ENCODE data around the gene CRABP1.

The CRABP1 gene

DNA sequence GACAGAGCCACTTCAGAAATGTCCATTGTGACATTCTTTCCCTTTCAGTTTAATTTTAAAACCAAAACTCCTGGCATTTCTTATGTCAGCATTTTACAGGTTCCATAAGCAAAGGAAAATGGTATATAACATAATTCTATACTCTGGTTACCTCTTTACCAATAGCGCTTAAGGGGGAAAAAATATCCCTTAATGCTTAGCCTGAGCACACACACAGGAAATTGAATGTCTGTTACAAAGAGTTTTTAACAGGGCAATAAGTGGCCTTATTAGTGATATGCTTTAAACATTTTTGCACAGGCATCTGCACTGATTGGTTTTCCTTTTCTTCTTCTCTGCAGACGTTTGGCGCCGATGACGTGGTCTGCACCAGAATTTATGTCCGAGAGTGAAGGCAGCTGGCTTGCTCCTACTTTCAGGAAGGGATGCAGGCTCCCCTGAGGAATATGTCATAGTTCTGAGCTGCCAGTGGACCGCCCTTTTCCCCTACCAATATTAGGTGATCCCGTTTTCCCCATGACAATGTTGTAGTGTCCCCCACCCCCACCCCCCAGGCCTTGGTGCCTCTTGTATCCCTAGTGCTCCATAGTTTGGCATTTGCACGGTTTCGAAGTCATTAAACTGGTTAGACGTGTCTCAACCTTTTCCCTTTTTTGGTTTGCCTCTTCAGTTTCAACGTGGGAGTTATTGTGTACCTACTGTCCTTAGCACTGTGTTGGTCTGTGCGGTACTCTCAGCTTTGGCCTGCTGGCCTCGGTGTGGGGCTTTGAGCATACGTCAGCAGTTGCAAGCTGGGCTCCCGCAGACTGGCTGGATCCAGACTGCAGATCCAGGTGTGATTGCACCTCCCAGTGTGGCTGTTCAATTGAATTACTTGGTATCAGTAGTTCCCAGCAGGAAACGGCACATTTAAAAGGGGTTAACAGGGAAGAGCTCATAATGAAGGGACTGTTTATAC, 7.7 kb downstream of the CRABP1 start:
- DNase-seq (ENCODE audit: low read depth in 2 of 2), result no peak

DNA sequence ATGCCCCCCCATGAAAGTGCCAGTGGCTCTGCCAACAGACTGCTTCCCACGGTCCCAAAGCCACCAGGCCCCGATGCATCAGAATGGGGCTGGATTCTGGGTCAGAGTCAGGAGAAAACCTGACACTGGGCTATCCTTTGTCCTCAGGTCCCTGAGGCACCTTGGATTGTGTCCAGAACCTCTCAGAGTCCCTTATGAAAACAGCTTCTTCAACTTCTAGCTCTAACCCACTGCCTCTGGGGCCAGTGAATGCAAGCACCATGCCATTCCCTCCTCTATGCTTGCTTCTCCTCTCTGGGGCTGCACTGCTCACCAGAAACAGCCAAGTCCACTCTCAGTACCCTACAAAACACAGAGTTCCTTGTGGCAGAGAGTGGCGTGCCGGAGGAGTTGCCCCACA, 9.9 kb downstream of the CRABP1 start:
- no peak for DNase-seq (ENCODE audit: low read depth in 2 of 2)

DNA sequence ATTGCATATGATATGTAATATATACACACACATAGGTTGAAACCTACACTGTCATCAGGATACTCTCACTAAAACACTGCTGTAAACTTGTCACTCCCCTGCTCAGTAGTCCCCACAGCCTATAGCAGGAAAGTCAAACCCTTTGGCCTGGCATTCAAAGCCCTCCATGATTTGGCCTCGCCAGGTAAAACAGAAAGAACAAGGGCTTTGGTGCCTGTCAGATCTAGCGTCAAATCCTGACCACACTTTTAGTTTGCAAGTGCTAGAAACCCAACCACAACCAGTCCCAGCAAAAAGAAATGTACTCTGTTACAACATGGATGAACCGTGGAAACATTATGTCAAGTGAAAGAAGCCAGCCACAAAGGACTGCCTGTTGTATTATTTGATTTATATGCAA, 11.4 kb downstream of the CRABP1 start:
- no peak for DNase-seq (ENCODE audit: low read depth in 2 of 2)

DNA sequence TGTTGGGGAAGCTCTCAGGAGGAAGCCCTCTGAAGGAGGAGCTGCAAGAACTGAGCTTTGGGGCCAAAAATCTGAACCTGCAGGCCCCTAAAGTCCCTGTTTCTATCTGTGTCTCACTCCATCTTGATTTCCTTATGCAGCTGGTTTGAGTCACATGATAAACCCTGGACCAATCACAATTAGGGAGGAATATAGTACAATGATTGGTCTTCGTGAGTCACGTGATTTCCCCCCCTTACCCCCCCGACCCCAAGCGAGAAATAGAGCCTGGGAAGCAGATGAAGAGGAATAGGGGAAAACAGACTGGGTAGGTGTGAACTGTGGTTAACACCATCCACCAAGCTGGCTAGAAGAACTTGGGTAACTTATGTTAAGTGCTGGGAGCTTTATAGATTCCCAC, 12.9 kb downstream of the CRABP1 start:
- no peak for DNase-seq (ENCODE audit: low read depth in 2 of 2)

DNA sequence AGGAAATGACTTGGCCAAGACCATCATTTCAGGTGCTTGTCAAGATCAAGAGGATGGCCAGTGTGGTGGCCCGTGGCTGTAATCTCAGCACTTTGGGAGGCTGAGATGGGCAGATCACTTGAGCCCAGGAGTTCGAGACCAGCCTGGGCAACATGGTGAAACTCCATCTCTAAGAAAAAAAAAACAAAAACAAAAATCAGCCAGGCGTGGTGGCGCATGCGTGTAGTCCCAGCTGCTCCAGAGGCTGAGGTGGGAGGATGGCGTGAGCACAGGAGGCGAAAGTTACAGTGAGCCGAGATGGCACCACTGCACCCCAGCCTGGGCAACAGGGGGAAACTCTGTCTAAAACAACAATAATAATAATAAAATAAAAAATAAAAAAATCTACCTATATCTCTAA, 15.0 kb downstream of the CRABP1 start:
- DNase-seq (ENCODE audit: low read depth in 2 of 2), result no peak

DNA sequence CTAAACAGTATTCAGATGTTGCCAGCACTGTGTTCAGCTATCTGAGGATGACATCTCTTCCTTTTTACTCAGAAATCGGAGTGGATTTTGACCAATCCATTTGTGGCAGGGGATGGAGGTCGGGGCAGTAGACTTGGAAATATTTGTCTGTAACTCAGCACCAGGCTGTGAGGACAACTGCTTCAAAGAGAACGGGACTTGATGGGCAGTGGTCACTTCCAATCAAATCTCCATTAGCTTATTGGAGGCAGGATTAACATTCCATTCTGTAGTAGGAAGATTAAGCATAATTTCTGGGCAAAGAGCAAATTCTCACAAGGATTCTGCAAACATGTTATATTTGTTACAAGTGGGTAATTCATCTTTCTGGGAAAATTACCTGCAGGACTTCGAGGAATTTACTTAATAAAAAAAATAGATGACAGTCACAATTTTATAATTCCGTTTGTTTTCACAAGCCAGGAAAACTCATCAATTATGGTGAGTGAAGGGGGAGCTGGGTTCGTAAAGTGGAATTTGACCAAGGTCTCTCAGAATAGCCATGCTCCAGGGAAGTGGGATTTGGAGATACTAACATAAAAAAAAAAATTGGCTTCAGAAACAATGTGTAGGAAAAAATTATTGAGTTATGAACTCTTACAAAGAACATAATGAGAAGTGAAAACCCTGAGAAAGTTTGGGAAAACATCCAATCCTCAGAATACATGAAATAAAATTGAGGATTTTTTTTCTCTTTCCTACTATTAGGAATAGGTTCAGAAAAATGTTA, 18.1 kb downstream of the CRABP1 start:
- DNase-seq (ENCODE audit: low read depth in 2 of 2), result no peak

DNA sequence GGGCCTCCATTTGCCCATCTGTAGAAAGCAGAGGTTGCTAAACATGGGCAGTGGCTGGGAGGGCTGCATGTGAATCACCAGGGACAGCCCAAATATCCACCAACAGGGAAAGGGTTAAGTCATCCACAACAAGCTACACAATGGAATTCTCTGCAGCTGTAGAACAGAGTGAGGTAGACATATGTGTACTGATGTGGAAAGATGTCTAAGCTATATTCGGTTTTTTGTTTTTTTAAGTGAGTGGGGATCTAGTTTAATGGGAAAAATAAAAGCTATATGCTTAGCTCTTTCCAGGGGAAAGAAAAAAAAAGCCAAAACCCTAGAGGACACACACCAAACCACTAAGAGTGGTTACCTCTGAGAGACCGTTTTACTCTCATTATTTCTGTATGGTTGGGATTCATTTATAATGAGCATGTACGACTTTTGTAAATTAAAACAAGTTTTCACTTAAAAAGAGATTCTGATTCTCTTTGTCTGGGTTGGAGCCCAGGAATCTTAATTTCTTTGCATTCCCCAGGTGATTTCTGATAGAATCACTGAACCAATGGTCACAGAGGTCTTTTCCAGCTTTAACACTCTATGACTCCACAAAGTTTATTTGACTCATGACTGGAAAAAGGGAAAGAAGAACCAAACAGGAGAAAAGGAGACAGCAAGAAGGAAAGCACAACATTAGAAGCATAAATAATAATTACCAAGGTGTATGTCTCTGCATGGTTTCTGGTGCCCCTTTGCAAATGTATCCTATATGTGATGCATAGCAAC, 19.1 kb downstream of the CRABP1 start:
- DNase-seq (ENCODE audit: low read depth in 2 of 2), result no peak

DNA sequence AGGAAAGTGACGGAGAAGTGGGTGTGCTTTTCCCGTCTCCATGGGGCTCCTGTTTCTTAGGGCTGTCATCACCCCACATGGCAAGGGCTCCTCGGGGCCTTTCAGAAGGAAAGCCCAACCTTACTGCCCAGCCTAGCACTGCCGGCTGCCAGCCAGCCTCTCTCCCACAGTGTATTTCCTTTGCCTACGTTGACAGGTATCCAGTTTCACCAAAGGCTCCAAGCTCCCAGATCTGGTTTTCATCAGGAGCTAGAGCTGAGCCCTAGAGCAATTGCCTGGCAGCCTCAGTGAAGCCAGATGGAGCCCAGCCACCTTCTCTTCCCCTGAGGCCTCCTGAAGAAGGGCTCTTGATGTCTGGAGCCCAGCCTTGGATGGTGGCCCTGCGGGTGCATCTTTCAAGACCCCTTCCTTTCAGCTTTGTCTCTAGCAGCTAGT, 20.2 kb downstream of the CRABP1 start:
- peak; percentile 25 to 49 for DNase-seq (ENCODE audit: low read depth in 2 of 2)

DNA sequence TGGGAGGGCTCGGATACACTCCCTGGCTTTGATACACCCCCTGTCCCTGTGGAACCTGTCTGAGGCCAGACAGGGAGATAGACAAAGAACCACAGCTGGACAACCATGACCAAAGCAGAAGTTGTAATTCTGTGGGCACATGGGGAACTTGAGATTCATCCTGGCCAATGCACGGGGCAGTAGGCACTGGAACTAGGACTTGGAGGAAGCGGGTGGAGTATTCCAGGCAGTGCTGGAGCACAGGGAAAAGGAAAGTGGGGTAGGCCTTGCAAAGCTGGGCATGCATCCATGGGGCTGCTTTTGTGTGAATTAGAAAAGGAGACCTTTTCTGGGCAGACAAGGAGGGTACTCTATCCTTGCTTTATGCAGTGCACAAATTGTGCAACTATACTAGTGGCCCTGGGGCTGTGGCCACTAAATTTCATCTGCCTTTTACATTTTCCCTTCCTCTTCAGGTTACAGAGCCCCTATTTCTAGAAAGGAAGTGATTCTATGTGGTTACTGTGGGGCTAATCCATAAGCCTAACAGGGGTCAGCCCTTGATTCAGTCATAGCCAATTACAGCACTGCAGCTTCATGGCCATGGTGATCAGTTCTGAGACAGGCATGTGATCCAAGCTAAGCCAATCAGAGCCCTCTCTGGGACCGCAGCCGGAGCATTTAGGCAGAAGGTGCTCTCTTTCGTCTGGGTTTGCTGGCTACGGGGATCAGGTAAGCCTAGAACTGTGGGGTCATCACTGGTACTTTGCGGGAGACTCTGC, 21.0 kb downstream of the CRABP1 start:
- no peak for DNase-seq (ENCODE audit: low read depth in 2 of 2)

DNA sequence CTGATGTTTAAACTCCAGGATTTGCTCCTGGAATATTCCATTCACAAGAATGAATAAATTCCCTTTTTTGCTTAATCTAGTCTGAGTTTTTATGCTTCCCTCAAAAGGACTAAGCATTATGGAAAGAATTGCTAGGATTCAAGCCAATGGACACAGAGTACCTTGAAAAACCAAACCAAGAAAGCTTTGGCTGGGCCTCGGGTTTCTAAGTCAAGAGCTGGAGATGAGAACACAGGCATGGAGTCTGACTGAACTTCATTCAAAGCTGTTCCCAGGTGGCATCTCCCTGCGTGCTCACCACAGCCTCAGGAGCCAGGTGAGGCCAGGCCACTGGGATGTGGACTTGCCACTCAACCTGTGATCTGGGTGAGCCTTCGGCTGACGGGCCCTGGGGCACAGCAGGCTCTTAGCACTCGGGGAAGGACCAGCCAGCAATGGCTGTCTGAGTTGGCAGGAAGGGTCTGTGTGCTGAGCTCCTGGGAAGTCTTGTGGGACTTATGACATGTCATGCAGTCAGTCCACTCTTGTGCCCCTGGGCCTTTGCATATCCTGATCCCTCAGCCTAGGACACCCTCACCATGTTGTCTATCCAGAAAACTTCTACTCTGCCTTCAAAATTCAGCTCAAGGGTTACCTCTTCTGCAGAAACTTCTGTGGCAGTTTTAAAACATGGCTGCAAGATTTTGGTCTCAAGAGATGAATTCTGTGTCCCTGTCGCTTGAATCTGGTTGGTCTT, 21.8 kb downstream of the CRABP1 start:
- DNase-seq (ENCODE audit: low read depth in 2 of 2), result no peak

DNA sequence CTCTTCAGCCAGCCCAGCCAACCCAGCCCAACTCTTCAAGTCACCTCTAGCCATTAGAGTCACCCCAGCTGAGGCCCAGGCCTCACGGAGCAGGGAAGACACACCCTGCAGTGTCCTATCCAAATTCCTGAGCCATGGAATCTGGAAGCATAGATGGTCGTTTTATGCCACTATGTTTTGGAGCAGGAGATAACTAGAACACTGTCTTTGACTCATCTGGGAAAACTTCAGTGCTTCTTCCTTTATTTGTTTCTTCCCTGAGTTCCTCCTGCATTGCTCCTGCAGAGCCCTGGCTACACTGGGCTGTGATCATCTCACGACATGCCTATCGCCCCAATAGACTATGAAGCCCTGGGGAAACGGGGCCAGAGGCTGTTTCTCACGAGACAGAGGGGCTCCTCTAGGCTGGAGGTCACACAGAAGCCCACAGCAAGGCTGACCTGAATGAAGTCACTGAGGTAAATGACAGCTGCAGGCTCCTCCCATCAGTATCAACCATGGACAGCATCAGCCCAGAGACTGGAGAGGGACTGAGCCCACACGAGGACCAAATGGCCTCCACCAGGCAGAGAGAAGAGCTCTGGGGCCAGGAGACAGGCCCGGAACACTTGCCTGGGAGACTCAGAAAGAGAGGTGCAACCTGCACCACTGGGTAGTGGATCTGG, 22.7 kb downstream of the CRABP1 start:
- DNase-seq (ENCODE audit: low read depth in 2 of 2), result no peak

DNA sequence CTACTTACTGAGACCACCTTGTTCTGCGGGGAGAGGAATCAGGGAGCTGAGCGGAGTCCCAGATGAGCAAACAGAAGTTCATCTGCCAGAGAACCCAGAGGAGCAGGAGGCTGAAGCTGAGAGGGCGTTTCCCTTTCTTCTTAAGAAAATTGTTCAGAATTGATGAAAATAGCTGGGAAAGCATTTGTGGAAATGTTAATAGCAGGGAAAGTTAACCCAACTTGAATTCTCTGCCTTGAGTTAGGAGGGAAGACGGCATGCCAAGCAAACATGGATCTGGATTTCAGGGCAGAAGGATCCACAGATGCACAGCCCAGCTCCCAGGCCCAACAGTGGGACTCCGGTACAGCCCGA, 23.2 kb downstream of the CRABP1 start:
- DNase-seq (ENCODE audit: low read depth in 2 of 2), result no peak

DNA sequence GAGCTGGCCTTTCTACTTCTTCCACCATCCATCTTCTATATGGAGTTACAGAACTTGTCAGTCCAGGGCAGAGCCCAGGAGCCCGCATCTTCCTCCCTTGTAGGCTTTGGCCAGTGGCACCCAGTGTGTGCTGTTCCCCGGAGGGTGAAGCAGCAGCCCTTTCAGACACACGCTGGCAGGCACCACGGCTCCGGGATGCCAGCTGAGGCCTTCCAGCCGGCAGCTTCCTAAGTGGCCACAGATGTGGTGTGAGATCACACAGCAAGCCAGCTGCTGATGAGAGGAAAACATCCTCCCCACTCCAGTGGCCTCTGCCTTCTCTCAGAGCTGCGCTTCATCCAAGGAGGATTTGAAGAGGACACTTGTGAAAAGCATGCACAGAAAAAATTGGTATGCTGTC, 24.1 kb downstream of the CRABP1 start:
- no peak for DNase-seq (ENCODE audit: low read depth in 2 of 2)

DNA sequence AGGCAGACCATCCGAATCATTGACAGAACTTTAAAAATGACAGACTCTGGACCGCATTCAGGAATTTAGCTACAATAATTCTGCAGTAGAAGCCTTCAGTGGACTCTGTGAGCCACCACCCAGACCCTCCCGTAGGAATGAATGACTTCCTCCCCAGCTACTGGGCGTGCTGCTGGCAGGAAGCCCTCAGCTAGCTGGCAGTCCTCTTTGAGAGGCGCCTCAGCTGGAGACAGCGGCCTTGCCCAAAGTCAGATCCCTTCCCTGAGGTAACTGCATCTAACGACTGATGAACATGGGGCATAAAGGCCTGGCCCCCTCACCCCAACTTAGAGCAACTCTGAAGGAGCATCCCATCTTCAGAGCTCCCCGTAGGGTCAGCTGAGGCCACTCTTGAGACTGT, 25.8 kb downstream of the CRABP1 start:
- no peak for DNase-seq (ENCODE audit: low read depth in 2 of 2)

DNA sequence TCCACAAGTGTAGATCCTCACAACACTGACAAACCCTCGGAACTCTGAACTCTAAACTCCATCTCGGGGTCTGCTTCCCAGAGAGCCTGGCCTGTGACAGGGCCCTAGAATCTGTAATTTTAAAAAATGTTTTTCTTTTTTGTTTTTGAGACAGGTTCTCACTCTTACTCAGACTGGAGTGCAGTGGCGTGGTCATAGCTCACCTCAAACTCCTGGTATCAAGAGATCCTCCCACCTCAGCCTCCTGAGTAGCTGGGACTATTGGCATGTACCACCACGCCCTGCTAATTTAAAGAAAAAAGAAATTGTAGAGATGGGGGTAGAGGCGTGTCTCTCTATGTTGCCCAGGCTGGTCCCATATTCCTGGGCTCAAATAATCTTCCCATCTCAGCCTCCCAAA, 26.2 kb downstream of the CRABP1 start:
- DNase-seq (ENCODE audit: low read depth in 2 of 2), result no peak

DNA sequence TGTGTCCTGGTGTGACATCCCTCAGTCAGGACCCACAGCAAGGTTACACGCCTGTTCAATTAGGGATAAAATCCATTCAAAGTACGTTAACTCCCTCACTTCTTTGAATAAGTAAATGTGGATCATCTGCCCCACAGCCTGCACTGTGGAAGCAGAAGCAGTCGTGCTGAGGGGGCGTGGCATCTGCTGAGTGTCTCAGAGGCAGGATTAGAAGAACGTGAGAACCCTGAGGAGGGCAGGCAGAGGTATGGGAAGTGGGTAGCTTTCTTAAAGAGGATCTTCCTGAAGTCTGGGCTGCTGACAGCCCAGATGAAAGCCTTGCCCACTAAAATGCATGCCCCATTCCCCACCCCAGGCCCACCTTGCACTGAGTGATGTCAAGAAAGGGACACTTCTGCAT, 28.5 kb downstream of the CRABP1 start:
- no peak for DNase-seq (ENCODE audit: low read depth in 2 of 2)

DNA sequence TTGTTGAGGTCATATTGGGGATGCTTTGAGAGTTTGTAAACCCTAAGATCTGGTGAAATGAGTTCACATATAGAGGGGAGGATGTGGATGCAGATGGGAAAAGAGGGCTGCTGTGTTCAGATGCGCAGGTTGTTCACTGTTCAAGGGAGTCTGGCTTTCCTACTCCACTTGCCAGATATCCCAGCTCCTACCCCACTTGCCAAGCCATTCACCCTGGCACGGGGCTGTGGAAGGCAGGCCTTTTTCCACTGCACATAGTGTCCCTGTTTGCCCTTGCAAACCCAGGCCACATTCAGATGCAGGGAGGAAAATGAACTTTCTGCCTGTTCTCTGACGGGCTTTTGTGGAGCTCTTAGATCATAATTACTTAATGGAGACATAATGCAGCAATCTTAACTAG, 29.0 kb downstream of the CRABP1 start:
- no peak for DNase-seq (ENCODE audit: low read depth in 2 of 2)

DNA sequence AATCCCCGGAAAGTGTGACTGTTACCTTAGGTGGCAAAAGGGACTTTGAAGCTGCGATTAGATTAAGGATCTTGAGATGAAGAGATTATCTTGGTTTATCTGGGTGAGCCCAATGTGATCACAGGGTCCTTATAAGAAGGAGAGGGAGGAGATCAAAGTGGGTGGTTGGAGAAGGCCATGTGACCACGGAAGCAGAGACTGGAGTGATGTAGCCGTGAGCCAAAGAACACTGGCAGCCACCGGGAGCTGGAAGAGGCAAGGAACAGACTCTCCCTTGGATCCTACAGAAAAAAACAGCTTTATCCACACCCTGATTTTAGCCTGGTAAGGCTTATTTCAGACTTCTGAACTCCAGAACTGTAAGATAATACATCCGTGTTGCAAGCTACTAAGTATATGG, 29.9 kb downstream of the CRABP1 start:
- no peak for DNase-seq (ENCODE audit: low read depth in 2 of 2)

DNA sequence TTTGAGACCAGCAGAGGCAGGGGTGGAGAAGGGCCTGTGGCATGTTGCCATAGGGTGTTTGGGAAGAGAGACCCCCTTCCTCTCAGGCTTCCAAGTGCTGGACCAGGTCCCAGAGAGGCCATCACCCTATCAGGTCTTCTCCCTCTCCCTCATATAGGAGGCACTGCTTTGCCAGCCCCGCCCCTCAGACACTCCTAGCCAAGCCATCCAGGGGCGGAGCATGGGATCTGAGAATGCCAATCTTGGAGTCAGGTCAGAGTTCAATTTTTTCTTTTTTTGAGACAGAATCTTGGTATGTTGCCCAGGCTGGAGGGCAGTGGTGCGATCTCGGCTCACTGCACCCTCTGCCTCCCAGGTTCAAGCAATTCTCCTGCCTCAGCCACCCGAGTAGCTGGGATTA, 32.7 kb downstream of the CRABP1 start:
- DNase-seq (ENCODE audit: low read depth in 2 of 2), result no peak
